Neural cell (in vitro differentiated cells): ENCODE data around the gene NACC1. TPM values are rescaled to one million over a fixed set of nuclear protein-coding genes. Genes with fewer than 3 reads are reported as not detected.

Source experiments
- H2AFZ ChIP-seq: fragments of 200-600, 300-800 bp; sonication (generic), shearing (Covaris generic); 2 replicates; pipeline ENCODE4 v1.6.0; 2014; ENCODE audit warnings: low read depth, mild to moderate bottlenecking, antibody characterized with exemption, low read length, moderate library complexity
- H3F3A ChIP-seq: fragments of 200-600 bp; shearing (Covaris generic); 2 replicates; pipeline ENCODE4 v1.6.1; 2016; ENCODE audit warnings: mild to moderate bottlenecking, moderate library complexity, mixed read lengths, antibody characterized with exemption, low read length; ENCODE audit not compliant: insufficient read depth, poor library complexity, severe bottlenecking
- H3K27ac ChIP-seq: fragments of 200-600, 300-800 bp; sonication (generic), shearing (Covaris generic); 2 replicates; pipeline ENCODE4 v1.5.1; 2014; ENCODE audit warnings: mild to moderate bottlenecking, low read length, moderate library complexity
- H3K27me3 ChIP-seq: fragments of 300-800, 200-600 bp; sonication (generic), shearing (Covaris generic); 2 replicates; pipeline ENCODE4 v1.6.0; 2014; ENCODE audit warnings: mild to moderate bottlenecking, low read depth, low read length, moderate library complexity; ENCODE audit not compliant: insufficient read depth
- H3K36me3 ChIP-seq: fragments of 300-800, 200-600 bp; sonication (generic), shearing (Covaris generic); 2 replicates; pipeline ENCODE4 v1.5.1; 2014; ENCODE audit warnings: mild to moderate bottlenecking, antibody characterized with exemption, low read length, moderate library complexity; ENCODE audit not compliant: insufficient read depth
- H3K4me2 ChIP-seq: fragments of 300-800, 200-600 bp; sonication (generic), shearing (Covaris generic); 2 replicates; pipeline ENCODE4 v1.6.0; 2014; ENCODE audit warnings: mild to moderate bottlenecking, low read length
- H3K4me3 ChIP-seq: fragments of 300-800, 200-600 bp; sonication (generic), shearing (Covaris generic); 2 replicates; pipeline ENCODE4 v1.5.1; 2014; ENCODE audit warnings: mild to moderate bottlenecking, low read length, moderate library complexity
- H3K79me2 ChIP-seq: fragments of 200-600 bp; shearing (Covaris generic); replicated peaks from 2 replicates; pipeline ENCODE4 v1.6.0; 2014; ENCODE audit warnings: mild to moderate bottlenecking, low read length, moderate library complexity; ENCODE audit not compliant: insufficient read depth
- H3K9ac ChIP-seq: fragments of 300-800, 200-600 bp; sonication (generic), shearing (Covaris generic); 2 replicates; pipeline ENCODE4 v1.6.1; 2016; ENCODE audit warnings: mild to moderate bottlenecking, low read length, mixed read lengths
- H3K9me2 ChIP-seq: fragments of 200-600 bp; shearing (Covaris generic); 2 replicates; pipeline ENCODE4 v1.6.1; 2016; ENCODE audit warnings: mild to moderate bottlenecking, low read length, mixed read lengths; ENCODE audit not compliant: insufficient read depth
- H3K9me3 ChIP-seq: fragments of 200-600, 300-800 bp; sonication (generic), shearing (Covaris generic); 2 replicates; pipeline ENCODE4 v1.6.1; 2016; ENCODE audit warnings: mild to moderate bottlenecking, mixed run types, low read length, moderate library complexity, mixed read lengths
- H4K20me1 ChIP-seq: fragments of 200-600 bp; shearing (Covaris generic); 2 replicates; pipeline ENCODE4 v1.6.1; 2016; ENCODE audit warnings: mild to moderate bottlenecking, mixed run types; ENCODE audit not compliant: insufficient read depth
- EP300 ChIP-seq: fragments of 450-650 bp; conservative IDR thresholded peaks from 2 replicates; pipeline ENCODE4 v1.6.1; 2014; ENCODE audit warnings: antibody characterized with exemption, mild to moderate bottlenecking, moderate library complexity; ENCODE audit not compliant: poor library complexity, severe bottlenecking
- EZH2 ChIP-seq: fragments of 200-600, 300-800 bp; shearing (Covaris generic), sonication (generic); IDR thresholded peaks from 2 replicates; pipeline ENCODE4 v1.6.1; 2014; ENCODE audit warnings: antibody characterized with exemption, low read length, borderline replicate concordance, mild to moderate bottlenecking; ENCODE audit not compliant: insufficient read depth, poor library complexity, severe bottlenecking
- MXI1 ChIP-seq: fragments of 450-650 bp; conservative IDR thresholded peaks from 2 replicates; pipeline ENCODE4 v1.6.1; 2014; ENCODE audit warnings: antibody characterized with exemption, mild to moderate bottlenecking; ENCODE audit not compliant: poor library complexity, severe bottlenecking
- POLR2AphosphoS5 ChIP-seq: IDR thresholded peaks from 2 replicates; pipeline ENCODE4 v1.6.1; 2012
- RAD21 ChIP-seq: fragments of 450-650 bp; conservative IDR thresholded peaks from 2 replicates; pipeline ENCODE4 v1.6.1; 2014; ENCODE audit warnings: antibody characterized with exemption, mild to moderate bottlenecking, moderate library complexity
- SMC3 ChIP-seq: fragments of 450-650 bp; conservative IDR thresholded peaks from 2 replicates; pipeline ENCODE4 v1.6.1; 2014; ENCODE audit warnings: antibody characterized with exemption, mild to moderate bottlenecking, moderate library complexity; ENCODE audit not compliant: poor library complexity
- TAF1 ChIP-seq: IDR thresholded peaks from 2 replicates; pipeline ENCODE4 v1.6.1; 2012; ENCODE audit warnings: low read depth
- polyA plus RNA-seq: library from polyadenylated mRNA; depleted of rRNA; stranded (reverse); fragments of >200 nt; gene quantifications from 2 replicates; pipeline ENCODE4 v1.2.3, GENCODE V29; 2014
- TF ChIP-seq, protein P1 (sequence below): IDR thresholded peaks from 2 replicates; pipeline ENCODE4 v1.6.1; 2012; ENCODE audit warnings: borderline replicate concordance
- TF ChIP-seq, protein P2 (sequence below): fragments of 450-650 bp; IDR thresholded peaks from 2 replicates; pipeline ENCODE4 v1.5.1; 2014; ENCODE audit warnings: antibody characterized with exemption, mild to moderate bottlenecking, moderate library complexity; ENCODE audit not compliant: poor library complexity, severe bottlenecking

The NACC1 gene
- polyA plus RNA-seq, 1 donor from 2014 or later, result 16.1 TPM

DNA sequence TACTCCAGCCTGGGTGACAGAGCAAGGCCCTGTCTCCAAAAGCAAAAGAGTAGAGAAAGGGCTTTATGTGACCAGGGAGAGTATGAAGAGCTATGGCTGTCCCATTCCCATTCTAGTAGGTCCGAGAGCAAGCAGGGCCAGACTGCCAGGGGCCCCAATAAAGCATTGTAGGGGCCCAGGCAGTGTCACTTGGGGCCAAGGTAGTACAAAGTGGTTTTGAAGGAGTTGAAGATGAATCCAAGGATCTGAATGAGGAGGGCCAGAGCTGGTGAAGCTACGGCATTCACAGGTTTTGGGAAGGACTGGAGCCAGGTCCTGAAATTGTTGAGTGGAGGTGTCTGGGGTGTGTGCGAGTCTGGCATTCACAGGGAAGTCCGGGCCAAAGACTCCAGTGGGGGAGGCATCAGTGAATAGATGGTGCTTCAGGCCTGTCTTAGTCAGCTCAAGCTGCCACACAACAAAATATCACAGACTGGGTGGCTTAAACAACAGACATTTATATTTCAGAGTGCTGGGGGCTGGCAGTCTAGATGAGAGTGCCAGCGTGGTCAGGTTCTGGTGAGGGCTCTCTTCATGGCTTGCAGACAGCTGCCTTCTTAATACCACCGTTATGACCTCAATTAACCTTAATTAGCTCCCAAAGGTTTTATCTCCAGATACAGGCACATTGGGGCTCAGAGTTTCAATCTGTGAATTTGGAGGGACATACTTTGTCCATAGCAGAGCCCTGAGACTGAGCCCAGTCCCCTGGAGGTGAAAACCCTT is 9.9 kb downstream of the NACC1 start:
- no peak overlapping the region for H2AFZ ChIP-seq
- H3K27ac ChIP-seq, result no peak overlapping the region
- H4K20me1 ChIP-seq, result no peaks in the 10 kb centered on the region
- no peaks in the 10 kb centered on the region for H3K9me3 ChIP-seq
- no peaks in the 10 kb centered on the region for H3K27me3 ChIP-seq
- H3K4me2 ChIP-seq, result no peak overlapping the region
- H3F3A ChIP-seq, result no peaks in the 10 kb centered on the region
- TF ChIP-seq, protein P1, sequence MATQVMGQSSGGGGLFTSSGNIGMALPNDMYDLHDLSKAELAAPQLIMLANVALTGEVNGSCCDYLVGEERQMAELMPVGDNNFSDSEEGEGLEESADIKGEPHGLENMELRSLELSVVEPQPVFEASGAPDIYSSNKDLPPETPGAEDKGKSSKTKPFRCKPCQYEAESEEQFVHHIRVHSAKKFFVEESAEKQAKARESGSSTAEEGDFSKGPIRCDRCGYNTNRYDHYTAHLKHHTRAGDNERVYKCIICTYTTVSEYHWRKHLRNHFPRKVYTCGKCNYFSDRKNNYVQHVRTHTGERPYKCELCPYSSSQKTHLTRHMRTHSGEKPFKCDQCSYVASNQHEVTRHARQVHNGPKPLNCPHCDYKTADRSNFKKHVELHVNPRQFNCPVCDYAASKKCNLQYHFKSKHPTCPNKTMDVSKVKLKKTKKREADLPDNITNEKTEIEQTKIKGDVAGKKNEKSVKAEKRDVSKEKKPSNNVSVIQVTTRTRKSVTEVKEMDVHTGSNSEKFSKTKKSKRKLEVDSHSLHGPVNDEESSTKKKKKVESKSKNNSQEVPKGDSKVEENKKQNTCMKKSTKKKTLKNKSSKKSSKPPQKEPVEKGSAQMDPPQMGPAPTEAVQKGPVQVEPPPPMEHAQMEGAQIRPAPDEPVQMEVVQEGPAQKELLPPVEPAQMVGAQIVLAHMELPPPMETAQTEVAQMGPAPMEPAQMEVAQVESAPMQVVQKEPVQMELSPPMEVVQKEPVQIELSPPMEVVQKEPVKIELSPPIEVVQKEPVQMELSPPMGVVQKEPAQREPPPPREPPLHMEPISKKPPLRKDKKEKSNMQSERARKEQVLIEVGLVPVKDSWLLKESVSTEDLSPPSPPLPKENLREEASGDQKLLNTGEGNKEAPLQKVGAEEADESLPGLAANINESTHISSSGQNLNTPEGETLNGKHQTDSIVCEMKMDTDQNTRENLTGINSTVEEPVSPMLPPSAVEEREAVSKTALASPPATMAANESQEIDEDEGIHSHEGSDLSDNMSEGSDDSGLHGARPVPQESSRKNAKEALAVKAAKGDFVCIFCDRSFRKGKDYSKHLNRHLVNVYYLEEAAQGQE, result no peak
- TF ChIP-seq POLR2AphosphoS5 (no peak), TAF1 (no peak), RAD21 (no peak), EP300 (no peak), MXI1 (no peak), EZH2 (no peak), SMC3 (no peak)
- TF ChIP-seq, protein P2, sequence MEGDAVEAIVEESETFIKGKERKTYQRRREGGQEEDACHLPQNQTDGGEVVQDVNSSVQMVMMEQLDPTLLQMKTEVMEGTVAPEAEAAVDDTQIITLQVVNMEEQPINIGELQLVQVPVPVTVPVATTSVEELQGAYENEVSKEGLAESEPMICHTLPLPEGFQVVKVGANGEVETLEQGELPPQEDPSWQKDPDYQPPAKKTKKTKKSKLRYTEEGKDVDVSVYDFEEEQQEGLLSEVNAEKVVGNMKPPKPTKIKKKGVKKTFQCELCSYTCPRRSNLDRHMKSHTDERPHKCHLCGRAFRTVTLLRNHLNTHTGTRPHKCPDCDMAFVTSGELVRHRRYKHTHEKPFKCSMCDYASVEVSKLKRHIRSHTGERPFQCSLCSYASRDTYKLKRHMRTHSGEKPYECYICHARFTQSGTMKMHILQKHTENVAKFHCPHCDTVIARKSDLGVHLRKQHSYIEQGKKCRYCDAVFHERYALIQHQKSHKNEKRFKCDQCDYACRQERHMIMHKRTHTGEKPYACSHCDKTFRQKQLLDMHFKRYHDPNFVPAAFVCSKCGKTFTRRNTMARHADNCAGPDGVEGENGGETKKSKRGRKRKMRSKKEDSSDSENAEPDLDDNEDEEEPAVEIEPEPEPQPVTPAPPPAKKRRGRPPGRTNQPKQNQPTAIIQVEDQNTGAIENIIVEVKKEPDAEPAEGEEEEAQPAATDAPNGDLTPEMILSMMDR, result no peak
- peaks cover 16% of the 10 kb centered on the region for H3K79me2 ChIP-seq
- no peak overlapping the region for H3K4me3 ChIP-seq
- H3K9me2 ChIP-seq, result no peaks in the 10 kb centered on the region
- H3K36me3 ChIP-seq, result no peaks in the 10 kb centered on the region
- H3K9ac ChIP-seq, result no peak overlapping the region

DNA sequence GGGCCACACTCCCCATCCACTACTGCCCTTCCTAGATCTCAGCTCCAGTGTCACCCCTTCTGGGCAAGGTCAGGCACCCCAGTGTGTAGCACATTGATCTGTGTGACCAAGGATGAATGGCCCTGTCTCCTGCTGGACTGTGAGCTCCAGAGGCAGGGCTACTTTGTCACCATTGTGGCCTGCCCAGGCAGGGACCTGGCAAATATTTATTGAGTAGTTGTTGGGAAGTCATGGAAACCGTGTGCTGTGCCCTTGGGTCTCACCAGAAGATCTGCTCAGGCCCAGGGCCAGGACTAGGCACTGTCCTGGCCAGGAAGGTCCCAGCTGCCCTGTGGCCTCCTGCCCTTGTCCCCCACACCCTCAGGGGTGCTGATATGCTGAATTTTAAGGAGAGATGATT is 10.5 kb downstream of the NACC1 start:
- no peaks in the 10 kb centered on the region for H3K9me2 ChIP-seq
- no peaks in the 10 kb centered on the region for H3K9me3 ChIP-seq
- H3K4me2 ChIP-seq, result no peak overlapping the region
- H3F3A ChIP-seq, result no peaks in the 10 kb centered on the region
- H3K27me3 ChIP-seq, result no peaks in the 10 kb centered on the region
- no peak overlapping the region for H2AFZ ChIP-seq
- H3K36me3 ChIP-seq, result no peaks in the 10 kb centered on the region
- H3K9ac ChIP-seq, result no peak overlapping the region
- no peak overlapping the region for H3K4me3 ChIP-seq
- no peaks in the 10 kb centered on the region for H4K20me1 ChIP-seq
- no peak overlapping the region for H3K27ac ChIP-seq
- TF ChIP-seq, protein P1, result no peak
- TF ChIP-seq EZH2, result no peak
- TF ChIP-seq SMC3, result no peak
- TF ChIP-seq, protein P2, result no peak
- TF ChIP-seq EP300, result no peak
- TF ChIP-seq MXI1, result no peak
- TF ChIP-seq RAD21, result no peak
- TF ChIP-seq POLR2AphosphoS5, result no peak
- TF ChIP-seq TAF1, result no peak
- peaks cover 15% of the 10 kb centered on the region for H3K79me2 ChIP-seq
